Esophagus squamous epithelium (tissue), 5 donors: ENCODE measurements around the gene RHOG. TPM values are rescaled to one million over a fixed set of nuclear protein-coding genes. Genes with fewer than 3 reads are reported as not detected.
A peak's percentile ranks its signal among the peaks of the same experiment; 100 is the strongest.

ENCODE experiments used
- DNase-seq: peaks from one replicate; lab custom pipeline; 2025; lab: John Stamatoyannopoulos, UW
- H3K27ac ChIP-seq, 4 donors: fragments of 200-600 bp; sonication (generic); one replicate each; pipeline ENCODE4 v1.5.1; 2016 to 2019; ENCODE audit warnings: mild to moderate bottlenecking in 1 of 4
- H3K27me3 ChIP-seq, 4 donors: fragments of 200-600 bp; sonication (generic); 1 replicate in 3 of 4; 2 replicates in 1 of 4; pipeline versions ENCODE4 v1.5.1 to v1.6.0; 2017 to 2021; ENCODE audit warnings: antibody characterized with exemption in 1 of 4
- H3K36me3 ChIP-seq, 3 donors: fragments of 200-600 bp; sonication (generic); one replicate each; pipeline ENCODE4 v1.5.1; 2016 to 2019
- H3K4me1 ChIP-seq, 3 donors: fragments of 200-600 bp; sonication (generic); one replicate each; pipeline ENCODE4 v1.5.1; 2017 to 2019
- H3K4me3 ChIP-seq, 4 donors: fragments of 200-600 bp; sonication (generic); 1 replicate in 3 of 4; 2 replicates in 1 of 4; pipeline ENCODE4 v1.5.1; 2016 to 2019; ENCODE audit warnings: mild to moderate bottlenecking in 2 of 4, moderate library complexity in 1 of 4
- H3K9me3 ChIP-seq, 3 donors: fragments of 200-600 bp; sonication (generic); one replicate each; pipeline ENCODE4 v1.5.1; 2016 to 2019
- POLR2A ChIP-seq, 4 donors: fragments of 450-650 bp; IDR thresholded peaks; one replicate each; pipeline ENCODE4 v1.6.1; 2017; ENCODE audit warnings: antibody characterized with exemption in 4 of 4, mild to moderate bottlenecking in 4 of 4, moderate library complexity in 3 of 4
- WGBS, 2 donors: methylation state at CpG; one replicate each; pipeline ENCODE4 v1.1.5; 2018; 5-methylcytosine and 5-hydroxymethylcytosine counted together
- intact Hi-C: fragments of 100-400 bp; cut with DNase I; formaldehyde crosslinking; loops from one replicate; pipeline ENCODE4 v1.15.0; 2022
- total RNA-seq, 4 donors: library from RNA; depleted of rRNA; stranded (reverse); fragments of >200 nt; gene quantifications; one replicate each; pipeline ENCODE4 v1.1.0, GENCODE V29; 2016
- TF ChIP-seq, protein P1 (sequence below), 6 experiments: fragments of 450-650 bp in 4 of 6; fragments of 200-600 bp in 2 of 6; sonication (generic) in 2 of 6; IDR thresholded peaks; one replicate each; pipeline ENCODE4 v1.5.1; 2016 to 2019; ENCODE audit warnings: antibody characterized with exemption in 6 of 6, mild to moderate bottlenecking in 4 of 6, moderate library complexity in 4 of 6
- donor health status: DM: yes; HTN: yes; CAD: no.

RHOG gene
- total RNA-seq, 4 donors from 2014 or later, result 51.6 to 84.5 (median 72.7) TPM

DNA sequence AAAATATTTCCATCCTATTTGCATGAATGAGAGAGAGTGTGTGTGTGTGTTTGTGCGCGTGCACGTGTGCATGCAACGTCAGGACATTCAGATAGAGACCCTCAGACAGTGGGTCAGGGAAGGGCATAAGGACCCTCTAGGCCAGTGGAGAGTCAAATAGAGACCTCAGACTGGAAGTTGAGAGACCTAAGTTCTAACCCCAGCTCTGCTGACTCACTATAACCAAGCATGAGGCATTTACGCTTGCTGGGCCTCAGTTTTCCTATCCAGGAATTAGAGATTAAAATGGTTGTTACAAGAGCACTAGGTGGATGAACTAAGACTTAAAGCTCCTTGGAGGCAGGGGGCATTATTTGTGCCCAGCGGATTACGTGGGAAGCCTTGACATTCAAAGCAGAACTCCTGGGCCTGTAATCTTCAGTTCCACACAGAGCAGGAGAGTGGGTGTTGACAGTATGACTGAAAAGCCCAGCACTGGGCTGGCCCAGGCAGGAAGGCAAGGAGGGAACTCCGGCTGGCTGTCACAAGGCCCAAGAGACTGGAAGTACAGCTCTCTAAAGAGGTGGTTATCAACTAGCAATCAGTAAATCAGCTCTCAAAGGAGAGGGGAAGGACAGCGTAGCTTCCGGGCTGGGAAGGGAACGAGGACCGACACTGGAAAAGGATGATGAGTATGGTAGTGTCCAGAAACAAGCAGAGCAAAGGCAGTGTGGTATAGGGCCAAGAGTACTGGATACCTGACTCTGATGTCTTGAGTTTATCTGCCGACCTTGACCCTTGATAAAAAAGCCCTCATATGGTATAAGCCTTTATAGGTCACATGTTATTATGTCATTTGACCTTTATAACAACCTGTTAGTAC is 9.2 kb downstream of the RHOG start:
- H3K4me1 ChIP-seq, result peaks cover 13 to 62% (median 43%) of the 10 kb centered on the region in 3 donors
- no peak for TF ChIP-seq POLR2A (IDR thresholded peaks at IDR 0.05)
- TF ChIP-seq, protein P1, sequence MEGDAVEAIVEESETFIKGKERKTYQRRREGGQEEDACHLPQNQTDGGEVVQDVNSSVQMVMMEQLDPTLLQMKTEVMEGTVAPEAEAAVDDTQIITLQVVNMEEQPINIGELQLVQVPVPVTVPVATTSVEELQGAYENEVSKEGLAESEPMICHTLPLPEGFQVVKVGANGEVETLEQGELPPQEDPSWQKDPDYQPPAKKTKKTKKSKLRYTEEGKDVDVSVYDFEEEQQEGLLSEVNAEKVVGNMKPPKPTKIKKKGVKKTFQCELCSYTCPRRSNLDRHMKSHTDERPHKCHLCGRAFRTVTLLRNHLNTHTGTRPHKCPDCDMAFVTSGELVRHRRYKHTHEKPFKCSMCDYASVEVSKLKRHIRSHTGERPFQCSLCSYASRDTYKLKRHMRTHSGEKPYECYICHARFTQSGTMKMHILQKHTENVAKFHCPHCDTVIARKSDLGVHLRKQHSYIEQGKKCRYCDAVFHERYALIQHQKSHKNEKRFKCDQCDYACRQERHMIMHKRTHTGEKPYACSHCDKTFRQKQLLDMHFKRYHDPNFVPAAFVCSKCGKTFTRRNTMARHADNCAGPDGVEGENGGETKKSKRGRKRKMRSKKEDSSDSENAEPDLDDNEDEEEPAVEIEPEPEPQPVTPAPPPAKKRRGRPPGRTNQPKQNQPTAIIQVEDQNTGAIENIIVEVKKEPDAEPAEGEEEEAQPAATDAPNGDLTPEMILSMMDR (IDR thresholded peaks at IDR 0.05), result no peak
- DNase-seq, result no peak
- H3K4me3 ChIP-seq, result no peak overlapping the region
- H3K27ac ChIP-seq, result peak overlapping the region in 3 of 4 donors; percentile 2 to 43 (median 11)
- no peaks in the 10 kb centered on the region for H3K27me3 ChIP-seq
- peaks cover 4 to 75% (median 23%) of the 10 kb centered on the region in 3 donors for H3K36me3 ChIP-seq
- intact Hi-C loops, result no loop called here
- H3K9me3 ChIP-seq, result no peaks in the 10 kb centered on the region
- WGBS, 2 donors, result 74 to 77% methylated on average over 11 to 13 of the region's 13 CpGs

DNA sequence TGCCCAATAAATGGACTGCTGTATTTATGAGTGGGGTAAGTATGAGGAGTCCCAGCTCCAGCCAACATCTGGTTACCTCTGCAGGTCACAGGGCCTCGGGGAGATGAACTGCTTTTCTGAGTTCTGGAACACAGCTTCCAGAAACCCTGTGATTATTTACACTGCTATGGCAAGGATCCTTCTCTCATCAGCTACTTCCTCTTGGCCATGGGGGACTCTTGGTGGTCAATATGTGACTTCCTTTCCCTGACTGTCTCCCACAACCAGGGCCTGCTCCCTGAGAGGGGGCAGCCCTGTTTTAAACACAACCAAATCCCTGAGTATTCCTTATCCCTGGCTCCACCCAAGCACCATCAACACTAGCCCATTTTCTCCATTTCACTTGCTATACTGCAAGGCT is 10.0 kb downstream of the RHOG start:
- DNase-seq, result no peak
- H3K27me3 ChIP-seq, result no peaks in the 10 kb centered on the region
- intact Hi-C loops, result no loop called here
- 50 to 60% methylated on average over 1 of the region's 1 CpG for WGBS, 2 donors
- H3K4me3 ChIP-seq, result no peak overlapping the region
- TF ChIP-seq, protein P1 (IDR thresholded peaks at IDR 0.05), result no peak
- no peak for TF ChIP-seq POLR2A (IDR thresholded peaks at IDR 0.05)
- H3K36me3 ChIP-seq, result peaks cover 4 to 84% (median 32%) of the 10 kb centered on the region in 3 donors
- no peaks in the 10 kb centered on the region for H3K9me3 ChIP-seq
- peaks cover 11 to 54% (median 35%) of the 10 kb centered on the region in 3 donors for H3K4me1 ChIP-seq
- H3K27ac ChIP-seq, result peak overlapping the region in 1 of 4 donors; percentile 39

- Histone ChIP-seq H3K4me1 (peaks cover 6 to 47% (median 29%) of the 10 kb centered on the region in 3 donors), H3K27ac (no peak overlapping the region), H3K36me3 (peaks cover 4 to 90% (median 33%) of the 10 kb centered on the region in 3 donors), H3K9me3 (no peaks in the 10 kb centered on the region), H3K4me3 (no peak overlapping the region), H3K27me3 (no peaks in the 10 kb centered on the region)
- DNase-seq, result no peak
- TF ChIP-seq POLR2A (IDR thresholded peaks at IDR 0.05), result no peak
- TF ChIP-seq, protein P1 (IDR thresholded peaks at IDR 0.05), result no peak
- intact Hi-C loops, result no loop called here
- 71 to 75% methylated on average over 3 of the region's 3 CpGs for WGBS, 2 donors
These were observed 10.7 kb downstream of the RHOG start for GRCh38 chr11:3830088-3830487.

GRCh38 chr11:3827434-3828186 is 13.1 kb downstream of the RHOG start:
- intact Hi-C loops, result no loop called here
- no peak for DNase-seq
- H3K4me1 ChIP-seq, result peaks cover 4 to 31% (median 11%) of the 10 kb centered on the region in 3 donors
- H3K36me3 ChIP-seq, result peaks cover 4 to 87% (median 33%) of the 10 kb centered on the region in 3 donors
- H3K27me3 ChIP-seq, result no peaks in the 10 kb centered on the region
- TF ChIP-seq POLR2A (IDR thresholded peaks at IDR 0.05), result no peak
- TF ChIP-seq, protein P1 (IDR thresholded peaks at IDR 0.05), result no peak
- no peak overlapping the region for H3K4me3 ChIP-seq
- 88% methylated on average over 21 to 28 of the region's 35 CpGs for WGBS, 2 donors
- no peak overlapping the region for H3K27ac ChIP-seq
- H3K9me3 ChIP-seq, result no peaks in the 10 kb centered on the region
